Fibroblast of skin of left quadriceps (primary cell): Measurements from ENCODE around the gene PIGN.

Experiments
- DNase-seq, 2 experiments: peaks; one replicate each; pipeline ENCODE4 v3.0.0-alpha.2; 2013; ENCODE audit warnings: low read depth in 2 of 2

Gene PIGN

GRCh38 chr18:62186774-62187542, at the start of gene PIGN, which contains the start of gene RELCH:
Gene PIGN, minus strand, starts transcription at chr18:62187056. Its CDS starts 25,703 bp downstream, at chr18:62161353.
Gene RELCH, plus strand, starts transcription at chr18:62187255. Its CDS starts 251 bp downstream, at chr18:62187506.
- DNase-seq, result peak; percentile 98 to 99

- DNase-seq, result no peak
Measured at GRCh38 chr18:62236252-62236651, 49.4 kb upstream of the PIGN start.

GRCh38 chr18:62226047-62226446, 39.2 kb upstream of the PIGN start:
- DNase-seq, result no peak

GRCh38 chr18:62224229-62224628, 37.4 kb upstream of the PIGN start:
- DNase-seq, result no peak

- DNase-seq, result no peak
Measured at GRCh38 chr18:62214790-62215189, 27.9 kb upstream of the PIGN start.

- no peak for DNase-seq
Measured at GRCh38 chr18:62211325-62211828, 24.5 kb upstream of the PIGN start.

- no peak for DNase-seq
Measured at GRCh38 chr18:62210138-62210537, 23.3 kb upstream of the PIGN start.

GRCh38 chr18:62209046-62209445, 22.2 kb upstream of the PIGN start:
- no peak for DNase-seq

- DNase-seq, result no peak
Measured at GRCh38 chr18:62206593-62206992, 19.7 kb upstream of the PIGN start.

GRCh38 chr18:62205824-62206223, 19.0 kb upstream of the PIGN start:
- no peak for DNase-seq

- no peak for DNase-seq
Measured at GRCh38 chr18:62201870-62202269, 15.0 kb upstream of the PIGN start.

- DNase-seq, result no peak
Measured at GRCh38 chr18:62200121-62200914, 13.5 kb upstream of the PIGN start.

GRCh38 chr18:62199629-62200028, 12.8 kb upstream of the PIGN start:
- DNase-seq, result no peak

GRCh38 chr18:62198259-62198658, 11.4 kb upstream of the PIGN start:
- DNase-seq, result no peak

- DNase-seq, result no peak
Measured at GRCh38 chr18:62196980-62197379, 10.1 kb upstream of the PIGN start.

GRCh38 chr18:62196079-62196478, 9.2 kb upstream of the PIGN start:
- DNase-seq, result no peak

GRCh38 chr18:62189208-62189607, 2.4 kb upstream of the PIGN start:
- no peak for DNase-seq

GRCh38 chr18:62187543-62188510, 971 bp upstream of the PIGN start:
- peak in 1 of 2 experiments; percentile 6 for DNase-seq

- peak in 1 of 2 experiments; percentile 3 for DNase-seq
Measured at GRCh38 chr18:62186499-62186773, 420 bp downstream of the PIGN start.

GRCh38 chr18:62183578-62184195, 3.2 kb downstream of the PIGN start:
- peak; percentile 28 to 33 for DNase-seq

GRCh38 chr18:62182220-62182619, 4.6 kb downstream of the PIGN start:
- DNase-seq, result no peak
